Activated T-helper 9 cell treated with anti-CD3 and anti-CD28 coated beads, Interleukin-2, amount 50 U/mL, for 16 hours (primary cell): ENCODE data around the gene LPIN1.
"Not testable (repeated sequence)": the region's sequence is repeated elsewhere in the genome, so short reads cannot be mapped to it uniquely, and the experiment has no call there.

ENCODE experiments used
- DNase-seq: peaks from one replicate; pipeline ENCODE4 v3.0.0-alpha.2; 2020; ENCODE audit warnings: low read depth

LPIN1 gene

GRCh38 chr2:11715987-11716652, 30.3 kb upstream of the LPIN1 start:
- DNase-seq: no peak

GRCh38 chr2:11716689-11717321, 29.6 kb upstream of the LPIN1 start:
- DNase-seq: no peak

- DNase-seq: no peak
Observed at GRCh38 chr2:11717623-11718022, 28.8 kb upstream of the LPIN1 start.

- no peak for DNase-seq
Observed at GRCh38 chr2:11718606-11719005, 27.8 kb upstream of the LPIN1 start.

- no peak for DNase-seq
Observed at GRCh38 chr2:11719230-11719977, 27.0 kb upstream of the LPIN1 start.

GRCh38 chr2:11720752-11721151, 25.7 kb upstream of the LPIN1 start:
- no peak for DNase-seq

- no peak for DNase-seq
Observed at GRCh38 chr2:11722292-11723060, 24.0 kb upstream of the LPIN1 start.

- DNase-seq: no peak
Observed at GRCh38 chr2:11723061-11723371, 23.4 kb upstream of the LPIN1 start.

GRCh38 chr2:11724151-11724550, 22.3 kb upstream of the LPIN1 start:
- no peak for DNase-seq

GRCh38 chr2:11726384-11726783, 20.0 kb upstream of the LPIN1 start:
- no peak for DNase-seq

- no peak for DNase-seq
Observed at GRCh38 chr2:11729362-11730212, 16.8 kb upstream of the LPIN1 start.

GRCh38 chr2:11731214-11731984, 15.0 kb upstream of the LPIN1 start:
- DNase-seq: not testable (repeated sequence)

- no peak for DNase-seq
Observed at GRCh38 chr2:11732587-11732986, 13.8 kb upstream of the LPIN1 start.

- not testable (repeated sequence) for DNase-seq
Observed at GRCh38 chr2:11737852-11738251, 8.6 kb upstream of the LPIN1 start.

GRCh38 chr2:11738589-11739436, 7.6 kb upstream of the LPIN1 start:
- no peak for DNase-seq

GRCh38 chr2:11740723-11741122, 5.7 kb upstream of the LPIN1 start:
- no peak for DNase-seq

GRCh38 chr2:11742317-11742701, 4.1 kb upstream of the LPIN1 start:
- no peak for DNase-seq

GRCh38 chr2:11742702-11743357, 3.6 kb upstream of the LPIN1 start:
- no peak for DNase-seq

GRCh38 chr2:11743366-11743765, 3.1 kb upstream of the LPIN1 start:
- DNase-seq: no peak
